NCI-H187 (cell line): ENCODE results near the gene CYFIP2.

Experiments used
- DNase-seq, 2 experiments: peaks; one replicate each; lab custom pipeline; 2025; lab: John Stamatoyannopoulos, UW

The CYFIP2 gene

DNA sequence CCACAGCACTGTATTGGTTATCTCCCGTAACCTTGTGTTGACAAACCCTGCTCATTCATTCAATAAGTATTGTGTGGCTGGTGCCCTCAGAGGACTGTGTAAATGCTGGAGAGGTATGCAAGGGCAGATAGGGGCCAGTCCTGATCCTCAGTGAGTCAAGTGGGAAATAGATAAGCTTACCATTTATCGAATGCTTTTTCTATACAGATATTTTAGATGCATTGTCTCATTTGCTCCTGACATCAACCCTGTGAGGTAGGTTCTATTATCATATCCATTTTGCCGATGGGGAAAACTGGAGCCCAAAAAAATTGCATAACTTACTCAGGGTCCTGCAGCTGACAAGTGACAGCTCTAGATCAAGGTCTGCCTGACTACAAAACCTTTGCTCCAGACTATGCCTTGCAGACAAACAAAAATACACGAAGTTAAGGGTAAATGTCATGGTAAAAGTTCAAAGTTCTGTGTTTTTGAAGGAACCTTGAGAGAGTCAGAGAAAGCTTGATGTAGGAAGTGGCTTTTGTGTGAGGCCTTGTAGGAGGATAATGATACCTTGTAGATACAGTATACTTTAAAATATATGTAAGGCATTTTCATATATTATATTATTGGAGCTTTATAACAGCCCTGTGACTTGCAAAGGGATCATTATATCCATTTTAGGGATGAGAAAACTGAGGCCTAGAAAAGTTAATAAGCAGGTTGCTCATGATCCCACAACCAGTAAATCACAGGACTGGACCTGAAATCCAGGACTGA, 22.7 kb downstream of the CYFIP2 start:
- no peak for DNase-seq

DNA sequence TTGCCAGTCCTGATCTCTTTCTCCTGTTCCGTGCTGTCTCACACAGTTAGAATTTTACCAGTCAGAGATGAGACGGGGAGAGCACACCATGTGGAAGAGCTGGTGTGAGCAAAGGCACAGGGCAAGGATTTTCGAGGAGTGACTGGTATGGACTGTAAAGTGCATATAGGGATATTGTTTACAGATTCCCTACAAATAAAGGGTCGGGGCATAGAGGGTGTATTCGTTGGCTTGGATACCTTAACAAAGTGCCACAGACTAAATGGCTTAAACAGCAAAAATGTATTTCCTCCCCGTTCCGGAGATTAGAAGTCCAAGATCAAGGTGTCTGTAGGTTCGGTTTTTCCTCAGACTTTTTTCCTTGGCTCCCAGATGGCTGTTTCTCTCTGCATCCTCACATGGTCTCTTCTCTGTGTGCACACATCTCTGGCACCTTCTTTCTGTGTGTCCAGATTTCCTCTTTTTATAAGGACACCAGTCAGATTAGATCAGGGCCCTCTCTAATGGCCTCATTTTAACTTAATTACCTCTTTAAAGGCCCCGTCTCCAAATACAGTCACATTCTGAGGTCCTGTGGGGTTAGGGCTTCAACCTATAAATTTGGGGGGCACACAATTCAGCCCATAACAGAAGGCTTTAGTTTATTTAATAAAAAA, 23.4 kb downstream of the CYFIP2 start:
- DNase-seq: no peak

DNA sequence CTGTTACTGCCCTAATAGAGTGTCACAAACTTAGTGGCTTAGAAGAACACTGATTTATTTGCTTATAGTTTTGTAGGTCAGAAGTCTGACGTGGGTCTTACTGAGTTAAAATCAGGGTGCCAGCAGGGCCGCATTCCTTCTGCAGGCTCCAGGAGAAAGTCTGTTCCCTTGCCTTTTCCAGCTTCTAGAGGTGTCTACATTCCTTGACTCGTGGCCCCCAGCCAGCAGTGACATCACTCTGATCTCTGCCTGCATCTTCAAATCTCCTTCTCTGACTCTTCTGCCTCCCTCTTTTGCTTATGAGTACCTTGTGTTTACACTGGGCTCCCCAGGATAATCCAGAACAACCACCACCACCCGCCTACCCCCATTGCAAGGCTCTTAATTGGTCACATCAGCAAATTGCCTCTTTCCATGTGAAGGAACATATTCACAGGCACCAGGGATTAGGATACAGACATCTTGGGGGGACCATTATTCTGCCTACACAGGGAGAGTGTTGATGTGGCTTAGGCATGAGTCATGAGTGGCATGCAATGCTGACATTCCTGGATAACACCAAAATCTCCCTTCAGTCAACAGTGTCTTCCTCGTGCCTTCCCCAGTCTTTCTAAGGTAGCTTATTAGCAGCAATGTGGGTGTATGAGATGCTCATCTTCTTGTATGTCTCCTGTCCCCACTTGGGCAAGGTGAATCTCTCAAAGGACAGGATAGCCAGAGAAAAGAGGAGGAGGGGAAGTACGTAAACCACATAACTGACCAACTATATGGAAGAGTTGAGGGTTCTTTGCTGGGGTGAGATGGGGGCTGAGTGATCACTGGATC, 24.4 kb downstream of the CYFIP2 start:
- no peak for DNase-seq

DNA sequence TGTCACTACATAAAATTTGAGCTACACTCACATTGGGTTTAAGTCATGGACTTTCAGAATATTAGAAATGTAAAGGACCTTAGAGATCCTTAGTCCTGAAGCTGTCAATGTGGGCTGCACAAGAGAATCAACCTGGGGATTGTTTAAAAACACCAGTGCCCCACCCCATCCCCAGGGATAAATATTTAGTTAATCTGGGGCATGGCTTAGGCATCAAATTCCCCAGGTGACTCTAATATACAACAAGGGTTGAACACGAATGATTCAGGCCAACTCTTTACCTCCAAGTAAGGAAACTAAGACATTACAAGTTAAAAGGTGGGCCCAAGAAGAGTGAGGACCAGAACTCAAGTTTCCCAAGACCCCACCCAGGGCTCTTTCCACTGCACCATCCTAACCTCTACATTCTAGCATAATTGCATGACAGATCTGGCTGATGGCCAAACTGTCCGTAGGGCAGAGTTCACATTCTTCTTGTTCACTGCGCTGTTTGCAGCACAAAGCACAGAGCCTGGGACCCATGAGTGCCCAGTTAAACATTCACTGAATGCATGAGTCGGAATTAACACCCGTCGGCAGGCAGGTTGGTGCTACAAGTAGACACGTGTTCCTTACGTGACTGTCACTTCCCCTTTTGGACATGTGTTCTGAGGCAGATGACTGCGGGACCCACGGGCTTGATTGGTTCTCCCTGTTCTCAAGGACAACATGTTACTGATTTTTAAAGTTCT, 25.2 kb downstream of the CYFIP2 start:
- no peak for DNase-seq

DNA sequence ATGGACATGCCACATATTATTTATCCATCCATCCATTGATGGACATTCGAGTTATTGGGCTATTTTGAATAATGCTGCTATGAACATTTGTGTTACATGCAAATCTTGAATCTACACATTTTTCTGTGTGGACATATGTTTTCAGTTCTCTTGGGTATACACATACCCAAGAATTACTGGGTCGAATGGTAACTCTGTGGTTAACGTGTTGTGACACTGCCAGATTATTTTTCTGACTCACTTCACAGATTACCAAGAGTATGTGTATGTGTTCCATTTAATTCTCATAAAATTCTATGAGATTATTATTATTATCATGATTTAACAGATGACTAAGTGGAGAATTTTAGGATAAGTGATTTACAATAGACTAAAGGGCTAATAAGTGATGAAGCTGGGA, 26.7 kb downstream of the CYFIP2 start:
- DNase-seq: no peak

DNA sequence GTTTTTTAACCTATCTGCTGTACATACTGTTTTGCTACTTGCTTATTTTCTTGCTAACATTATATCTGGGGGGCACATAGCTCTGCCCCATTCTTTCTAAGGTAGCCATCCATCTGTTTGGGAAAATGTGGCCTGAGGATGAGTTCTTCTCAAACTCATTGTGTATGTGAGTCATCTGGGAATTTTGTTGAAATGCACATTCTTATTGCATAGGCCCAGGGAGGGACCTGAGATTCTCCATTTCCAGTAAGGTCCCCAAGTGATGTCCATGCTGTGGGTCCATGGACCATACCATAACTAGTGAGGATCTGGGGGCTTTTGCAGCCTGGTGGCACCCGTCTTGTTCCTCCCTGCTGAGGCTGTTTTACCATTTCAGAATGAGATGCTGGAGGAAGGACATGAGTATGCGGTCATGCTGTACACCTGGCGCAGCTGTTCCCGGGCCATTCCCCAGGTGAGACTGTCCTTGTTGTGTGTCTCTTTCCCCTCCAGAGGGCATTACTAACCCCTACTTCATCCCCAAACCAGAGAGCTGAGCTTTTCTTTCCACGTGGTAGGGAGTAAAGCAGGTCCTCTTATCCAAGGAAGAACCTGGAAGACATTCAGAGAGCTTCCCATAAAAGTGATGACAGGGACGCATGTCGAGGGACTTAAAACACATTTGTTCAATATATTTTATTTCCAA, 28.6 kb downstream of the CYFIP2 start:
- no peak for DNase-seq

DNA sequence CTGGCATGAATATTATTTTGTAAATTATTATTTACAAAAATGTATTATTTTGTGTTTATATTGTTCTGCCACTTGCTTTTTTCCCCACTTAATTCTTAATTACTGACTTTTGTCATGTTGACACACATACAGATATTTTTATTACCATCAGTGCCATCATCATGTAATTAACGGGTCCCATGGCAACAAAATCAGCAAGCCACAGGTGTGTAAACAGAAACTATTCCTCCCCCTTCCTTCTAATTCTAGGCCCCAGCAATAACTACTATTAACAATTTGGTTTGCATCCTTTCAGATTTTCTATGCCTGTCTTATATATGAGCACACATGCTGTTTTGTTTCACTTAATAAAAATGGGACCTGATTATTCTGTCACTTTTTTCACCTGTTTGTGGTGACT, 29.3 kb downstream of the CYFIP2 start:
- DNase-seq: no peak

DNA sequence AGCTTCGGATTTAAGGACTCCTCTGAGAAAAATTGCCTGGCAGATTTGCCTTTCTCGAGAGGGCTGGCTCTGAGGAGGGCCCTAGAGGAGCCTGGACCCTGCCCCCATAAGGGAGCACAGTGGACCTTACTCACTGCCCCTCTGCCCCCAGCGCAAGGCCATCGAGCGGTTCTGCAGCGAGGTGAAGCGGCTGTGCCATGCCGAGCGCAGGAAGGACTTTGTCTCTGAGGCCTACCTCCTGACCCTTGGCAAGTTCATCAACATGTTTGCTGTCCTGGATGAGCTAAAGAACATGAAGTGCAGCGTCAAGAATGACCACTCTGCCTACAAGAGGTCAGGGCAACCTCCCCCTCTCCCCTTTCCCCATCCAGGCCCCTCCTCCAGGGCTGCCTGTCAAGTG, 34.6 kb downstream of the CYFIP2 start:
- DNase-seq: no peak

DNA sequence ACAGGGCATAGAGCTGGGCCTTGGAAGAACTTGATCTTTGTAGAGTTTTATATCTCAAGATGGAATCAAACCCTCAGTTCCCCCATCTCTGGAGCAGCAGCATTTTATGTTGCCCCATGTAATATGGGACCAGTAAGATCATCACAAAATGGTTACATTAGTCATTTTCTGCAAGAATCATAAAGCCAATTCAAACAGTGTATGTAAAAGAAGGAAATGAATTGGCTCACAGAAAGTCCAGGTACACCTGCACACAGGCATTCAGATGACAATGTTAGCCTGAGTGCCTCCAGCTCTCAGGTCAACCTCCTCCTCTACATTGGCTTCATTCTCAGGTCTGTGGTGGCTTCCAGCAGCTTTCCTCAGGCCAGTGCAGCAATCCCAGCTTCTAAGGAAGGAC, 35.1 kb downstream of the CYFIP2 start:
- DNase-seq: no peak

DNA sequence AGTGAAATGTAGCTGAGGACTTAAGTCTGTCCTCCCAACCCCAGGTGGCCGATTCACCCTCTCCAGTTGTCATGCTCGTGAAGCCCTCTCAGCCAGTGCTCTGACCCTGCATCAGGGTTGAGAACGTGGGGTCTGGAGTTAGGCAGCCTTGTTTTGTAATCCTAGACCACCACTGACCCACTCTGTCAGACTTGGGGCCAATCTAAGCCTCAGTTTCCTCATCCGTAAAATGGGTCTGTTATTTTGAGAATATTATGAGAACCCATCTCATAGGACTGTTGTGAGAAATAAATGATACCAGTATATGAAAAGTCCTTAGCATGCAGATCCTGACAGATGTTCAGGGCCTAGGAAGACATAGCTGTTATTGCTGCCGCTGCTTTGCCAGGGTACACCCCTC, 37.1 kb downstream of the CYFIP2 start:
- no peak for DNase-seq

DNA sequence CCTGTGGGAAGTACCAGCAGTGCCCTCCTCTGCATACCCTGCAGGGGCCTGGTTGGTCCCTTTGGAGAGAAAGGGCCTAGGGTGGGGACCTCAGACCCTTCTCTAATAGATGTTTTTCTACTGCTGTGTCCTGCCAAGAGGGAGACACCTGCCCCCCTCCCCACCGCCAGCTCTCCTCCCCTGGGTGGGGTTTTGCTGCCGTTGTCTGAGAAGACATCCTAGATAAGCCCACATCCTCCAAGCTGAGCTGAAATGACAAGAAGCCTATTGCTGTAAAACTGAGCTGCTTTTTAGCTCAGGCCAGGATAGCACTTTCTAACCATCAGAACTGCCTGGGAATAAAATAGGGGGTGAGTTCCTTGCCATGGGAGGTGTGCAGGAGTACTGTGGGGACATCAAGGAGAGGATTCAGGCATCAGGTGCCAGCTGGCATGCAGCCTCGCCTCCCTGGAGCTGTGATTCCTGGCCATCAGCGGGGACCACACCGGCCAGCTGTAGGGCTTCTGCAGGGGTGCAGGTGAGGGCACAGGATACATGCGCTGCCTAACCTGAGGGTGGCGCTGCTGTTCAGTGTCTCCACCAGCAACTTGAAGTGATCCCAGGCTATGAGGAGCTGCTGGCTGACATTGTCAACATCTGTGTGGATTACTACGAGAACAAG, 37.9 kb downstream of the CYFIP2 start:
- DNase-seq: no peak

DNA sequence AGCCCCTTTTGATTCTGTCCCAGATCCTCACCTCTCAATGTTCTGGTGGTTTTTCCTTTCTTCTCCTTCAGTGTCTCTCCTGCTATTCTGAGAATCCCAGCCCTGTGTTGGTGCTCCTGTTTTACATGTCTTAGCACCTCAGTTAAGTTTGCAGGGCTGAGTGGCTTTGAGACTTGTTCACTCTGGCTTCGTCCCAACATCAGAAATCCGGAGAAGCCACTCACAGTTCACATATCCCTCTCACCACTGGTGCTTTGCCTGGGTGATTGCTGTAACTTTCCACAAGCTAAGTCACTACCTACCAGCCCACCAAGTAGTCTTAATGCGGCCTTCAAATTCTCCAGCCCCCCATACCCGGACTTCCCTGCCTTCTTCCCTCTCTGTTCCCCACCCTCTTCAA, 40.2 kb downstream of the CYFIP2 start:
- no peak for DNase-seq

DNA sequence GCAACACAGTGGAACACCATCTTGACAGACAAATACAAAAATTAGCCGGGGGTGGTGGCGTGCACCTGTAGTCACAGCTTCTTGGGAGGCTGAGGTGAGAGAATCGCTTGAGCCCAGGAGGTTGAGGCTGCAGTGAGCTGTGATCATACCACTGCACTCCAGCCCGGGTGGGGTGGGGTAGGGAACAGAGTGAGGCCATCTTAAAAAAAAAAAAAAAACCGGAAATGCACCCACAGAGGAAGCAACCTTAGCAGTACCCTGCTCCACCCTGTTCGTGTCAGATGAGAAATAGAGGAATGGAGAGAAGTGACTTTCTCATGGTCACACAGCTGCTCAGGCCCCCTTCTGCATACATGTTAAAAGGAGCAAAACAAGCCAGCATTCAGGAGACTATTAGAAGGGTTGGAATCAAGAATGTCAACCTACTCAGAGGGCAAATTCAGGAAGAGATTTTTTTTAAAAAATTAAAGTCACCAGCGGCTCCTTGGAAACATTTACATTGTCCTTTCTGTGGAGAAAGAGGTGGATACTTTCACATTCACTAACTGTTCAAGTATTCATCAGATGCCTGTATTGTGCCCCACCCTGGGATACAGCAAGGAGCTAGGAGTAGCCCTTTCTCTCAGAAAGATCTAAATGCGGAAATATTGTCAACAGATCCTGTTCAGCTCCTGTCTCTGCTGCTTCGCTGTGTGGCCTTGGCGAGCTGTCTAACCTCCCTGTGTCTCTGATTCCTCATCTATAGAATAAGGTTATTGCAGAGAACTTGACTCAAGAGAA, 41.0 kb downstream of the CYFIP2 start:
- no peak for DNase-seq

DNA sequence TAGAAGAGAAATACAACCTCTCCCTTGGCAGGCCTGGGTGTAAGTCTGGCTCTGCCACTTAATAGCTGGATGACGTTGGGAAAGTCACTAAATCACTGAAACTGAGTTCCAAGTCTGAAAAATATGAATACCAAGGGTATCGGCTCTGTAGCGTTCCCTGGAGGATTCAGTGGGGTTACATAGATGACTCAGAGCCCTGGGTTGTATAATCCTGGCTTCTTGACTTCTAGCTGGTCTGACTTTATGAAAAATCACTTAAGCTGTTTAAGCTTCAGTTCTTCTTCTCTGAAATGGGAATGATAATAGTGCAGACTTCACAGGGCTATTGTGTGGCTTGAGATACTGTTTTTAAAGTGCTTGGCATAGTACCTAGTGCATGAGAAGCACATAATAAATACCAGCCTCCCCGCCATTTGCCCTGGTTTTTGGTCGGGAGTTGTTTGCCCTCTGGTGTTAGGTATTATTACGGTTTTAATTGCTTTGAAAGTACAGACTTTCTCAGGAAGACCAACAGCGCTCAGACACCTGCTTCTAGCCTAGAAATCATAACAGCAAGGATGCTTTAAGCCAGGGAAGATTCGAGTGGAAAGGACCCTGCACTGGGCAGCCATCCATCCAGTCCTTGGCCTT, 43.0 kb downstream of the CYFIP2 start:
- DNase-seq: no peak

DNA sequence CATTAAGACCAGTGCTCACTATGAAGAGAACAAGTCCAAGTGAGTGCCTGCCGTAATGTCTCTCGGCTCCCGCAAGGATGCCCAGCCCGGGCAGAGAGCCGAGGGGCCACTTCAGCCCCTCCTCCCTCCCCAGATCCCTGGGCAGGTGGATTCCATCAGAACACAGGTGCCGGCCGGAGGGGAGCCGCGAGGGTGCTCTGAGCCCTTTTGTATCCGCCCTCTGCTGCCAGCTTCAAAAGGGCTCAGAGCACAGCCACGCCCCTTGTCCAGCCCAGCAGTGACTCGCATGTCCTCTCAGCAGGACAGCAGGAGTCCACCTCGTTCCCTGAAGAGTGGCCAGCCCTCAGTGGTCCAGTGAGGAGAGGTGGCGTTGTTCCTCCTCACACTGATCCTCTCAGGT, 43.9 kb downstream of the CYFIP2 start:
- DNase-seq: no peak

DNA sequence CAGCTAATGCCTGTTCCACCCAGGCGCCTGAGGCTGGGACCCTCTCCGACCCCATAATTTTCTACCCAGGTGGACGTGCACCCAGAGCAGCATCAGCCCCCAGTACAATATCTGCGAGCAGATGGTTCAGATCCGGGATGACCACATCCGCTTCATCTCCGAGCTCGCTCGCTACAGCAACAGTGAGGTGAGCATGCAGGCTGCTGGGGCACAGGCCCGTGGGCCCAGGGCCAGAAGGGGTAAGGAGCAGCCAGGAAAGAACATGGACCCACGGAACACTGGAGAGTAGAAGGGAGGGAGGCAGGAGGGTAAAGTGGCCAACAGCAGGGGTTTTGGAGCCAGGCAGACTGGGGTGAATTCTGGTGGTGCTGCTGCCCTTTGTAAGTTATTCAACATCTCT, 45.7 kb downstream of the CYFIP2 start:
- no peak for DNase-seq

DNA sequence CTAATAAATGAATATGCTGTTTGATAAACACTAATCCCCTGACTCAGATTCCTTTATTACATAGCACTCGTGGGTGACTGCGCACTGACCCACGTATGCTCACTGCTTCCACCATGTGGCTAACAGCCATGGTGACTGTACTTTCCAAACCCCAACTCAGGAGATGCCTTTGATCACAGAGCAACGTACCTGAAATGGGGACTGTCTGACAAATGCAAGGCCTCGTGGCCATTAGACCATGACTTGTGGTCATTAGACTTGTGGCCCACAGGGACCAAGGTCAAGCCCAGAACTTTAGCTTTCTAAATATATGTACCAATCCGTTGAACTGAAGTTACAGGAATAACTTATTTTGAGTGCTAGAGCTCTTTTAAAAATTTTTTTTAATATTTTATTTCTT, 46.6 kb downstream of the CYFIP2 start:
- no peak for DNase-seq

DNA sequence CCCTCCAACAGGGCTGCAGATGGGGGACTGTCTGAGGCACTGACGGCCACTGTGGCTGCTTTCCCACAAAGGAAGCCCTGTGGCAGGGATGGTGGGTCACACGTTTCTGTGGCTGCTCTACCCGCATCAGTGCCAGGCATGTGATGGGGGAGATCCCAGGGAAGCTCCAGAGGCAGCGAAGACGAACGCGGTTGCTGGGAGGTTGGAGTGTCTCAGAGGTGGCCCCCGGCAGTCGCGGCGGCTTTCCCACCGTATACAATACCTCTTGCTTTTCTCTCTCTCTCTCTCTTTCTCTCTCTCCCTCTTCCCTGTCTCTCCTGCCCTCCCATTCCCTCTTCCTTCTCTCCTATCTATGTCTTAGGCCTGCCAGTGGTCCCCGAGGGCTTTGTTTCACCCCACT, 56.7 kb downstream of the CYFIP2 start:
- no peak for DNase-seq

DNA sequence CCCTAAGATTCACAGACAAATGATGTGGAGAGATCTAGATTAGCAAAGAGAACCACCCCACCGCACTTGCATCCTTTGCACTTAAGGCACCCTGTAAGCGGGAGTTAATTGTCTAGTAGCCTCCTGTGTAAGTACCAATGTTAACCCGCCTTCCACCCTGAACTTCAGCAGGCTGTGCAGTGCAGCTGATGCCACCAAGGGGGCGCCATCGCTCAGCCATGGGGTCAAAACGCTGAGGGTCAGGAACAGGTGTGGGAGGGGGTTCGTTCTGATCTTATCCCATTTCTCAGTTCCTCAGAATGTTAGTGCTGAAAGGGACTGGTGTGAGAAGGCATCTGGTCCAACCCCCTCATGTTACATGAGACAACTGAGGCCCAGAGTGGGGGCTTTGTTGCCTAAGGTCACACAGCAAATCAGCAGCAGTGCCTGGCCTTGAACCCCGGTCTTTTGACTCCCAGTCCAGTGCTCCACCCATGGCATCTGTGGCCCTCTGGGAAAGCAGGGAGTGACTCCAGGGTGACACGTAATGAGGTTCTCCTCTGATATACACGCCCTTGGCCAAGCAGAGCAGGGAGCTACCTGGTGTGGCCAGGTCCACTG, 57.3 kb downstream of the CYFIP2 start:
- no peak for DNase-seq

DNA sequence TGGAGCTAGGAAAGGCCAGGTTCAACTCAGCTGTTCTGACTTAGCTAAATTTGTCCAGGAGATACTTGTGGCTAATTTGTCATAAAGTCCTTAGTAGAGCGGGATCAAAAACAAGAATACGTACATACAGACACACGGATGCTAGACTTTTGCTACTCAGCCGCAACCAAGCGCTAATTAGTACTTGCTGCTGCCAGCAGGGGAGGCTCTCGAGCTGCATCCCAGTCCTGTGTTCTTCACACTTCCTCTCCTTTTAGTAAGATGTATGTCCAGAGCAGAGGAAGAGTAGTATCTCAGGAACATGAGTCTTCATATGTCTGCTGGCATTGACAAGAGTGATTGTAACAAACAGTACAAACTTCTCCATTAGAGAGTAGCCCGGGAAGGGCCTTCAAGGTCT, 58.3 kb downstream of the CYFIP2 start:
- DNase-seq: no peak
